H1 (cell line): ENCODE measurements around the gene RBFOX1. TPM values are rescaled to one million over a fixed set of nuclear protein-coding genes. Genes with fewer than 3 reads are reported as not detected.

ENCODE experiments used
- CTCF ChIA-PET: fragments of 300-600 bp; sonication (Branson Sonifier 250); formaldehyde crosslinking; loops from one replicate; lab custom pipeline; 2021; ENCODE audit not compliant: partially characterized antibody; lab: Charles Lee
- POLR2A ChIA-PET: fragments of 300-600 bp; sonication (Branson Sonifier 250); formaldehyde crosslinking; loops from one replicate; lab custom pipeline; 2021; ENCODE audit warnings: inconsistent platforms; ENCODE audit not compliant: partially characterized antibody; lab: Charles Lee
- DNase-seq, 2 experiments: peaks; one replicate each; pipeline versions ENCODE4 v3.0.0 to v3.0.0-alpha.2; 2010 to 2022; ENCODE audit warnings: low spot score in 2 of 2, low read depth in 1 of 2, mixed read lengths in 1 of 2
- FAIRE-seq: peaks from 2 replicates; lab custom pipeline; 2011; peaks lifted over from hg19 to GRCh38; lab: Jason Lieb, UNC
- H2AFZ ChIP-seq: 2 replicates; pipeline ENCODE4 v1.8.1; 2012; ENCODE audit warnings: low read length, inconsistent platforms
- H2AK5ac ChIP-seq: 2 replicates; pipeline ENCODE4 v1.6.1; 2013; ENCODE audit warnings: low read depth, low read length
- H2BK120ac ChIP-seq: replicated peaks from 2 replicates; pipeline ENCODE3; 2013; ENCODE audit warnings: low read depth, low read length, inconsistent platforms
- H2BK12ac ChIP-seq: 2 replicates; pipeline ENCODE4 v1.6.1; 2013; ENCODE audit warnings: low read depth, low read length
- H2BK15ac ChIP-seq: 2 replicates; pipeline ENCODE4 v1.6.1; 2013; ENCODE audit warnings: low read length
- H2BK20ac ChIP-seq: 2 replicates; pipeline ENCODE4 v1.6.1; 2013; ENCODE audit warnings: low read length
- H2BK5ac ChIP-seq: 2 replicates; pipeline ENCODE4 v1.6.1; 2013; ENCODE audit warnings: low read depth, low read length
- H3K14ac ChIP-seq: 2 replicates; pipeline ENCODE4 v1.6.1; 2013; ENCODE audit warnings: inconsistent platforms; ENCODE audit not compliant: insufficient read length
- H3K18ac ChIP-seq: 2 replicates; pipeline ENCODE4 v1.6.1; 2013; ENCODE audit warnings: low read length; ENCODE audit errors: extremely low read depth
- H3K23ac ChIP-seq: 2 replicates; pipeline ENCODE4 v1.6.1; 2013; ENCODE audit warnings: inconsistent platforms; ENCODE audit not compliant: insufficient read length
- H3K23me2 ChIP-seq: 2 replicates; pipeline ENCODE4 v1.6.1; 2013; ENCODE audit warnings: low read depth, low read length
- H3K27ac ChIP-seq: 2 replicates; pipeline ENCODE4 v1.6.1; 2011; ENCODE audit warnings: low read depth, low read length, inconsistent platforms
- H3K27me3 ChIP-seq, 4 experiments: replicated peaks in 1 of 4; 1 replicate in 1 of 4; 2 replicates in 3 of 4; pipeline versions ENCODE4 v1.6.1 to v1.8.1; 2011 to 2013; ENCODE audit warnings: low read length in 3 of 4, mild to moderate bottlenecking in 3 of 4, inconsistent platforms in 2 of 4, mixed read lengths in 2 of 4, moderate library complexity in 1 of 4; ENCODE audit not compliant: control insufficient read depth in 3 of 4, insufficient read depth in 3 of 4; ENCODE audit errors: extremely low read depth in 1 of 4
- H3K36me3 ChIP-seq, 4 experiments: 2 replicates each; pipeline versions ENCODE4 v1.6.1 to v1.8.1; 2011 to 2013; ENCODE audit warnings: mild to moderate bottlenecking in 4 of 4, low read length in 3 of 4, moderate library complexity in 2 of 4, control low read depth in 1 of 4, inconsistent platforms in 1 of 4; ENCODE audit not compliant: insufficient read depth in 4 of 4, control insufficient read depth in 2 of 4
- H3K4ac ChIP-seq: replicated peaks from 2 replicates; pipeline ENCODE3; 2013; ENCODE audit warnings: low read length, low read depth, mixed read lengths, inconsistent platforms; ENCODE audit not compliant: insufficient read length
- H3K4me1 ChIP-seq, 4 experiments: replicated peaks in 1 of 4; 1 replicate in 1 of 4; 2 replicates in 3 of 4; pipeline versions ENCODE4 v1.6.1 to v1.8.1; 2011 to 2013; ENCODE audit warnings: low read length in 3 of 4, inconsistent platforms in 2 of 4, mixed read lengths in 1 of 4; ENCODE audit not compliant: insufficient read depth in 4 of 4, control insufficient read depth in 3 of 4
- H3K4me2 ChIP-seq, 2 experiments: 2 replicates each; pipeline versions ENCODE4 v1.6.1 to v1.8.1; 2011 to 2013; ENCODE audit warnings: low read depth in 2 of 2, low read length in 2 of 2, control low read depth in 1 of 2, inconsistent platforms in 1 of 2, mild to moderate bottlenecking in 1 of 2; ENCODE audit not compliant: insufficient read depth in 1 of 2
- H3K4me3 ChIP-seq, 4 experiments: fragments of 200-600, 300-600 bp in 1 of 4; sonication (generic), shearing (Covaris generic), sonication (Bioruptor Twin) in 1 of 4; 2 replicates each; pipeline versions ENCODE4 v1.5.1 to v1.8.1; 2011 to 2016; ENCODE audit warnings: low read length in 4 of 4, low read depth in 3 of 4, control low read depth in 2 of 4, inconsistent platforms in 2 of 4, mild to moderate bottlenecking in 2 of 4, mixed read lengths in 1 of 4, moderate library complexity in 1 of 4; ENCODE audit not compliant: insufficient read depth in 2 of 4; ENCODE audit errors: extremely low read depth in 1 of 4
- H3K56ac ChIP-seq: replicated peaks from 2 replicates; pipeline ENCODE3; 2013; ENCODE audit warnings: low read depth, mild to moderate bottlenecking, mixed read lengths, low read length, inconsistent platforms; ENCODE audit not compliant: insufficient read length
- H3K79me1 ChIP-seq: 2 replicates; pipeline ENCODE4 v1.6.1; 2013; ENCODE audit warnings: low read depth, low read length, control low read depth
- H3K79me2 ChIP-seq, 2 experiments: 2 replicates each; pipeline versions ENCODE4 v1.6.1 to v1.8.1; 2012 to 2013; ENCODE audit warnings: low read length in 2 of 2, mild to moderate bottlenecking in 2 of 2, inconsistent platforms in 1 of 2; ENCODE audit not compliant: insufficient read depth in 2 of 2, control insufficient read depth in 1 of 2
- H3K9ac ChIP-seq, 4 experiments: replicated peaks in 1 of 4; 1 replicate in 1 of 4; 2 replicates in 3 of 4; pipeline versions ENCODE4 v1.6.1 to v1.8.1; 2011 to 2013; ENCODE audit warnings: low read depth in 3 of 4, low read length in 3 of 4, control low read depth in 2 of 4, mild to moderate bottlenecking in 2 of 4, moderate library complexity in 2 of 4, inconsistent platforms in 1 of 4; ENCODE audit errors: extremely low read depth in 1 of 4
- H3K9me3 ChIP-seq, 2 experiments: 2 replicates each; pipeline versions ENCODE4 v1.6.1 to v1.8.1; 2012 to 2013; ENCODE audit warnings: mild to moderate bottlenecking in 2 of 2, moderate library complexity in 2 of 2, control low read depth in 1 of 2, inconsistent platforms in 1 of 2, low read depth in 1 of 2, low read length in 1 of 2, mixed read lengths in 1 of 2; ENCODE audit not compliant: insufficient read depth in 2 of 2
- H4K20me1 ChIP-seq, 2 experiments: replicated peaks in 1 of 2; 2 replicates each; pipeline versions ENCODE3 to v1.8.1; 2011 to 2013; ENCODE audit warnings: inconsistent platforms in 2 of 2, low read length in 2 of 2, mild to moderate bottlenecking in 1 of 2; ENCODE audit not compliant: insufficient read depth in 2 of 2, control insufficient read depth in 1 of 2
- H4K5ac ChIP-seq: 2 replicates; pipeline ENCODE4 v1.6.1; 2013; ENCODE audit warnings: low read length, low read depth, mixed read lengths, inconsistent platforms; ENCODE audit not compliant: insufficient read length
- H4K8ac ChIP-seq: 2 replicates; pipeline ENCODE4 v1.8.0; 2013; ENCODE audit warnings: mild to moderate bottlenecking, moderate library complexity, low read length, inconsistent platforms; ENCODE audit not compliant: insufficient read depth; ENCODE audit errors: extremely low read depth
- H4K91ac ChIP-seq: replicated peaks from 2 replicates; pipeline ENCODE3; 2013; ENCODE audit warnings: low read length, mixed read lengths, inconsistent platforms; ENCODE audit not compliant: insufficient read length
- TBP ChIP-seq: IDR thresholded peaks from 2 replicates; pipeline ENCODE4 v1.6.1; 2011; ENCODE audit warnings: low read depth, low read length, improper control_type of control experiment
- WGBS, 2 experiments: shearing (Covaris generic) in 1 of 2; methylation state at CpG; one replicate each; pipeline versions ENCODE4 v1.1.6 to v1.1.7; 2013 to 2015; ENCODE audit warnings: low lambda C conversion rate in 2 of 2, mixed read lengths in 2 of 2, inconsistent platforms in 1 of 2, low coverage in 1 of 2, missing lambda C conversion rate in 1 of 2; ENCODE audit not compliant: insufficient replicate concordance in 2 of 2, insufficient coverage in 1 of 2, insufficient read length in 1 of 2; ENCODE audit errors: extremely low coverage in 1 of 2, missing lambda C conversion rate in 1 of 2; 5-methylcytosine and 5-hydroxymethylcytosine counted together
- polyA plus RNA-seq, 7 experiments: library from polyadenylated mRNA; depleted of rRNA in 3 of 7; stranded (reverse) in 5 of 7; unstranded in 2 of 7; fragments of >200 nt in 5 of 7; fragments of 200-250 nt in 2 of 7; gene quantifications; 1 replicate in 5 of 7; 2 replicates in 1 of 7; 4 replicates in 1 of 7; pipeline versions ENCODE4 v1.2.1 to v1.2.3, GENCODE V29; 2011 to 2013; ENCODE audit warnings: missing spikeins in 2 of 7, mixed read lengths in 2 of 7
- total RNA-seq: library from RNA; stranded (reverse); fragmentation: NEBNext Ultra II Directional; extraction: Animal tissue kit (Norgen Biotek cat#: 25700); gene quantifications from 2 replicates; pipeline ENCODE4 v1.2.1, GENCODE V29; 2021
- TF ChIP-seq, protein P1 (sequence below): IDR thresholded peaks from 2 replicates; pipeline ENCODE4 v1.6.1; 2011; ENCODE audit warnings: low read length, improper control_type of control experiment

Gene RBFOX1
- total and polyA plus RNA-seq, 2 of the 8 experiments (the other 6 are each of a cell fraction or from before 2014, with no cell fraction given) = 1.7 to 2.8 TPM

DNA sequence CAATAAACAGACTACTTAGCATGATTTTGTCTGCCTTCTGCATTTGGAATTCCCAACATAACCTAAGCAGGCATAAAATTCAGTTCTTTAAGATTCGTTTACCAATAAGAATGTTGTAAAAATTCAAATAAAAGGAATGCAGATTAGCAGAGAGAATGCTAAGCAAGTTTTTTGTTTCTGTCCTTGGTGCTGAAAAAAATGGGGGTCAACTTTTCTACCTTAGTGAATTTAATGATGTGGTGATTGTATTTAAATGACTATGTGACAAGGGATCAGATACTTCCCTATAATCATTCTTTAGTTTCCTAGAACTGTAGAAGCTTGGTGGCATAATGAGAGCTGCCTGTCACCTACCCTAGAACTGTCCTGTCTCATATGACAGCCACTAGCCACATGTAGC lies 159.5 kb downstream of the RBFOX1 start:
- Histone ChIP-seq H3K14ac (no peak overlapping the region), H2BK20ac (no peak overlapping the region), H3K4me2 (no peak overlapping the region), H4K5ac (no peak overlapping the region), H2AK5ac (no peak overlapping the region), H3K56ac (no peak overlapping the region), H3K79me1 (no peaks in the 10 kb centered on the region), H3K9me3 (no peaks in the 10 kb centered on the region), H4K91ac (no peak overlapping the region), H3K4me1 (no peaks in the 10 kb centered on the region), H3K23me2 (no peaks in the 10 kb centered on the region; the same call in 1 of the 2 replicates), H2AFZ (no peak overlapping the region), H3K4me3 (no peak overlapping the region), H3K4ac (no peak overlapping the region), H3K27ac (no peak overlapping the region), H2BK15ac (no peak overlapping the region), H3K27me3 (no peaks in the 10 kb centered on the region), H2BK12ac (no peak overlapping the region), H4K8ac (no peak overlapping the region), H3K36me3 (no peaks in the 10 kb centered on the region), H4K20me1 (no peaks in the 10 kb centered on the region), H2BK120ac (no peak overlapping the region), H3K18ac (no peak overlapping the region), H2BK5ac (no peak overlapping the region), H3K9ac (no peak overlapping the region), H3K23ac (no peak overlapping the region), H3K79me2 (no peaks in the 10 kb centered on the region)
- FAIRE-seq = no peak
- ChIA-PET CTCF (interaction anchor here (1.2 to 1.3 kb wide), 2 partner anchors 22 to 702 kb away, joined by 3 read pairs; no protein-coding TSS in a partner anchor), POLR2A (no interaction called here)
- TF ChIP-seq, protein P1, sequence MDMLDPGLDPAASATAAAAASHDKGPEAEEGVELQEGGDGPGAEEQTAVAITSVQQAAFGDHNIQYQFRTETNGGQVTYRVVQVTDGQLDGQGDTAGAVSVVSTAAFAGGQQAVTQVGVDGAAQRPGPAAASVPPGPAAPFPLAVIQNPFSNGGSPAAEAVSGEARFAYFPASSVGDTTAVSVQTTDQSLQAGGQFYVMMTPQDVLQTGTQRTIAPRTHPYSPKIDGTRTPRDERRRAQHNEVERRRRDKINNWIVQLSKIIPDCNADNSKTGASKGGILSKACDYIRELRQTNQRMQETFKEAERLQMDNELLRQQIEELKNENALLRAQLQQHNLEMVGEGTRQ = no peak
- no peak for TF ChIP-seq TBP
- no peak for DNase-seq
- 71% methylated on average over 1 of the region's 1 CpG; no CpG with 5 or more reads in 1 of the 2 experiments for WGBS, 2 experiments
